Neural cell (in vitro differentiated cells): ENCODE results near the gene EGFL7.

Experiments
- CTCF ChIP-seq: fragments of 450-650 bp; IDR thresholded peaks from 2 replicates; pipeline ENCODE4 v1.5.1; 2014; ENCODE audit warnings: antibody characterized with exemption, mild to moderate bottlenecking, moderate library complexity; ENCODE audit not compliant: poor library complexity, severe bottlenecking
- EP300 ChIP-seq: fragments of 450-650 bp; conservative IDR thresholded peaks from 2 replicates; pipeline ENCODE4 v1.6.1; 2014; ENCODE audit warnings: antibody characterized with exemption, mild to moderate bottlenecking, moderate library complexity; ENCODE audit not compliant: poor library complexity, severe bottlenecking
- SMC3 ChIP-seq: fragments of 450-650 bp; conservative IDR thresholded peaks from 2 replicates; pipeline ENCODE4 v1.6.1; 2014; ENCODE audit warnings: antibody characterized with exemption, mild to moderate bottlenecking, moderate library complexity; ENCODE audit not compliant: poor library complexity
- TAF1 ChIP-seq: IDR thresholded peaks from 2 replicates; pipeline ENCODE4 v1.6.1; 2012; ENCODE audit warnings: low read depth

GRCh38 chr9:136713550-136713949 lies 50.8 kb downstream of the EGFL7 start:
- TF ChIP-seq SMC3: no peak
- no peak for TF ChIP-seq TAF1
- TF ChIP-seq CTCF: no peak
- TF ChIP-seq EP300: no peak
